HepG2 (cell line): ENCODE measurements around the gene NUDT3.

Experiments
- AKNA ChIP-seq: sonication (generic); formaldehyde crosslinking; IDR thresholded peaks from 2 replicates; pipeline ENCODE4 v1.4.0; 2020; ENCODE audit warnings: missing genetic modification reagents, borderline replicate concordance
- ARHGAP35 ChIP-seq: sonication (generic); formaldehyde crosslinking; IDR thresholded peaks from 2 replicates; pipeline ENCODE4 v1.9.0; 2022; ENCODE audit warnings: mild to moderate bottlenecking, inconsistent platforms, moderate library complexity, missing genetic modification reagents, borderline replicate concordance
- ATF1 ChIP-seq: IDR thresholded peaks from 2 replicates; pipeline ENCODE4 v1.6.1; 2016; ENCODE audit warnings: mild to moderate bottlenecking, control low read depth
- CREM ChIP-seq, 2 experiments: sonication (generic) in 1 of 2; formaldehyde crosslinking in 1 of 2; IDR thresholded peaks; 2 replicates each; pipeline versions ENCODE4 v1.4.0 to v1.6.1; 2016 to 2020; ENCODE audit warnings: antibody characterized with exemption in 1 of 2, mild to moderate bottlenecking in 1 of 2, missing genetic modification reagents in 1 of 2
- FOSL1 ChIP-seq: sonication (generic); formaldehyde crosslinking; IDR thresholded peaks from 2 replicates; pipeline ENCODE4 v1.9.0; 2021; ENCODE audit warnings: missing genetic modification reagents, borderline replicate concordance
- FOXC1 ChIP-seq: sonication (generic); formaldehyde crosslinking; IDR thresholded peaks from 2 replicates; pipeline ENCODE4 v1.8.0; 2022; ENCODE audit warnings: mild to moderate bottlenecking, missing genetic modification reagents, borderline replicate concordance
- MYC ChIP-seq: sonication (generic); formaldehyde crosslinking; IDR thresholded peaks from 2 replicates; pipeline ENCODE4 v1.9.0; 2021; ENCODE audit warnings: missing genetic modification reagents, borderline replicate concordance
- NFE2 ChIP-seq: sonication (generic); formaldehyde crosslinking; IDR thresholded peaks from 2 replicates; pipeline ENCODE4 v1.4.0; 2020; ENCODE audit warnings: missing genetic modification reagents
- POLR2AphosphoS2 ChIP-seq: IDR thresholded peaks from 2 replicates; pipeline ENCODE4 v1.6.1; 2011; ENCODE audit warnings: low read depth, low read length, improper control_type of control experiment
- ZNF143 ChIP-seq: sonication (generic); formaldehyde crosslinking; IDR thresholded peaks from 2 replicates; pipeline ENCODE4 v1.4.0; 2020; ENCODE audit warnings: missing genetic modification reagents
- ZNF747 ChIP-seq: sonication (generic); formaldehyde crosslinking; IDR thresholded peaks from 2 replicates; pipeline ENCODE4 v1.8.1; 2023; ENCODE audit warnings: missing genetic modification reagents, mild to moderate bottlenecking, borderline replicate concordance

- no peak for TF ChIP-seq AKNA (CRISPR knock-in tag)
- no peak for TF ChIP-seq FOSL1 (CRISPR knock-in tag)
- no peak for TF ChIP-seq CREM (IDR thresholded peaks at IDR 0.05)
- TF ChIP-seq CREM (CRISPR knock-in tag; IDR thresholded peaks at IDR 0.05): no peak
- TF ChIP-seq NFE2: no peak
- TF ChIP-seq POLR2AphosphoS2: no peak
- TF ChIP-seq ZNF143: no peak
- TF ChIP-seq MYC (CRISPR knock-in tag): no peak
- no peak for TF ChIP-seq ARHGAP35 (CRISPR knock-in tag)
- no peak for TF ChIP-seq ATF1
- TF ChIP-seq FOXC1: no peak
- no peak for TF ChIP-seq ZNF747 (CRISPR knock-in tag)
Observed at GRCh38 chr6:34310817-34311216, 81.7 kb downstream of the NUDT3 start.
